GM08714 (cell line): ENCODE results near the gene NKD2.

Experiments
- H3K4me3 ChIP-seq: fragments of 200-500 bp; sonication (Bioruptor generic); 2 replicates; pipeline ENCODE4 v1.5.1; 2014; ENCODE audit warnings: mild to moderate bottlenecking, low read length, inconsistent platforms
- ZNF274 ChIP-seq: IDR thresholded peaks from 2 replicates; pipeline ENCODE4 v1.6.1; 2012; ENCODE audit warnings: mild to moderate bottlenecking, low read depth, low read length

The NKD2 gene

DNA sequence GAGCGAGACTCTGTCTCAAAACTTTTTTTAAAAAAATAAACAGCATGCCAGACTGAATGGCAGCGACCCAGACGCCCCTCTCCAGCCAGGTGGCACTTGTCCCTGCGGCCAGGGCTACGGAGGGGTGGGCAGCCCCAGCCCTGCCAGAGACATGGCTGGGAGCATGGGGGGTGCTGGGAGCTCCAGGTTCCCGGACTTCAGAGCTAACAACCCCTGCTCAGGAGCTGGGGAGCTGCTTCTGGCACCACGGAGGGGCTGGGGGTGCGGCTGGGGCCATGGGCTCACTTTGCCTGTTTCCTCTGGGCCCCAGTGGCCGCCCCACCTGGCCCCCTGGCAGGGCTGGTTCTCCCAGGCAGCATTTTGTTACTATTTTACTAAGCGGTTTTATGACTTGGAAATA is 53.3 kb downstream of the NKD2 start:
- no peak for TF ChIP-seq ZNF274
- H3K4me3 ChIP-seq, result no peak overlapping the region

DNA sequence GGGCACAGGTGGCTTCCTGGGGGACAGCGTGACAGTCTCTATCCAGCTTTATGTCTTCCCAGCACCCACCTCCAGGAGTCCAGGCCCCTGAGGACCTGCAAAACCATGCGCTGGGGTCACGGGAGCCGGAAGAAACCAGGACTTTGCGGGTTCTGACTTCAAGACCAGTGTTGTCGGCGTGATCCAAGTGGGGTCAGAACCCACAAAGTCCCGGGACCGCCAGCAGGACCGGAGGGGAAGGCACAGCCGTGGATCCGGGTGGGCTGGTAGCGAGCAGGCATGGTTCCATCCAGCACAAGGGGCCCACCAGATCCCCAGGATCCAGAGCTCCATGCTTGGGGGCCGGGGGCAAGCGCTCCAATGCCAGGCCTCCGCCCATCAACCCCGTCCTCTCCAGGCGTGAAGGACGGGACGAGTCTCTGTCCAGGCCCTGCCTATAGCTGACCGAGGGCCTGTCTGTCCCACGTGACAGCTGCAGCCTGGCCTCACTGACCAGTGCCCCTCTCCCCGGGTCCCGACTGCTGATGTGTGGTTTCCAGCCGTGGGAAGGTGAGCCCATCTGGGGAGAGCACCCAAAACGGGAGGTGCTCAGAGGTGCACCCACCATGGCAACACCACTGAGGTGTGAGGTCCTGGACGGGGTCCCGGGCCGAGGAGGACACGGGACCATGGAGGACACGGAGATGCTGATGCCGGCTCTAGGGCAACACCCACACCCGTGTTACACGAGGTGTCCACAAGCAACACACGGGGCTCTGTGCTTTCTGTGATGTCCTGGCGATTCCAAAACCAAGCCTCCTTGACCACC is 54.4 kb downstream of the NKD2 start:
- no peak overlapping the region for H3K4me3 ChIP-seq
- TF ChIP-seq ZNF274, result no peak

DNA sequence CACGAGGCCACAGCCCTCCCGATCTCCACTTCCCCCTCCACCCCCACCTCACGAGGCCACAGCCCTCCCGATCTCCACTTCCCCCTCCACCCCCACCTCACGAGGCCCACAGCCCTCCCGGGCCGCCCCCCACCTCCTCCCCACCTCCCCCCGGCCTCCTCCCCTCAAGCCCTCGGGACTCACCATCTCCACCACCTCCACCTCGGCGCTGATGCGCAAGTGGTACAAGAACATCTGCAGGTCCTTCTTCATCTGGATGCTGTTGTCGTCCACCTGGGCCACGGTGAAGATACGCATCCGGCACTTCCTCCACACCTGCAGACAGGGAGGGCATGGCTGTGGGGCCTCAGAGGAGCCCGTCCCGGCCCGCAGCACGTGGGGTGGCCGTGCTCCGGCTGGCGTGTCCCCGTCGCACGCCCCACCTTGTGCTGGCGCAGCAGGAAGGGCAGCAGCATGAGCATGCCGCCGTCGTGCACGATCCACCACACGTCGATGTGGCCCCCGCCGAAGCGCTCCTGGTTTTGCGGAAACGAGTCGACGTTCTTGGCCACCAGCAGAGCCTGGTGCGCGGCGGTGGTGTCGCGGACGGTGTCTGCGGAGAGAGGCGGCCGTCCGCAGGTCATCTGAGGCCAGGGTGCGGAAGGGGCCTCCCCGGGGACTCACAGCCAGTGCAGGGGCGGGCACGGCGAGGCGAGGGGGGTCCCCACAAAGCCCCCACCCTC is 55.2 kb downstream of the NKD2 start:
- no peak for TF ChIP-seq ZNF274
- H3K4me3 ChIP-seq, result no peak overlapping the region

DNA sequence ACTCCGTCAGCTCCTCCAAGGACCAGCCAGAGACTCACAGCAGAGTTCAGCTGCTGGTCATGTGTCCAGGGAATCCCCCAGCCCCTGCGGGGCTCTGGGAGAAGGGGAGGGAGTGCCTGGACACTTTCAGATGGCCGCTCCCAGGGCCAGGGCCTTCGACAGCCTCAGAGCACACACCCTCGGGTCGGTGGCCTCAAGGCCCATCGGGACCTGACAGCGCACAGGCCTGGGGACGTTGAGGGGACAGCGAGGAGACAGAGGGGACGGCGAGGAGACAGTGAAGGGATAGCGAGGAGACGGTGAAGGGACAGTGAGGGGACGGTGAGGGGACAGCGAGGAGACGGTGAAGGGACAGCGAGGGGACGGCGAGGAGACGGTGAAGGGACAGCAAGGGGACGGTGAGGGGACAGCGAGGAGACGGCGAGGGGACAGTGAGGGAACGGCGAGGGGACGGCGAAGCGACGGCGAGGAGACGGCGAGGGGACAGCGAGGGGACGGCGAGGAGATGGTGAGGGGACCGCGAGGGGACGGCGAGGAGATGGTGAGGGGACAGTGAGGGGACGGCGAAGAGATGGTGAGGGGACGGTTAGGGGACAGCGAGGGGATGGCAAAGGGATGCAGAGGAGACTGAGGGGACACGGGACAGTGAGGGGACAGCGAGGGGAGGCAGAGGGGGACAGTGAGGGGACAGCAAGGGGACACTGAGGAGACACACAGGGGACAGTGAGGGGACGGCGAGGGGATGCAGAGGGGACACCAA is 56.0 kb downstream of the NKD2 start:
- H3K4me3 ChIP-seq, result no peak overlapping the region

DNA sequence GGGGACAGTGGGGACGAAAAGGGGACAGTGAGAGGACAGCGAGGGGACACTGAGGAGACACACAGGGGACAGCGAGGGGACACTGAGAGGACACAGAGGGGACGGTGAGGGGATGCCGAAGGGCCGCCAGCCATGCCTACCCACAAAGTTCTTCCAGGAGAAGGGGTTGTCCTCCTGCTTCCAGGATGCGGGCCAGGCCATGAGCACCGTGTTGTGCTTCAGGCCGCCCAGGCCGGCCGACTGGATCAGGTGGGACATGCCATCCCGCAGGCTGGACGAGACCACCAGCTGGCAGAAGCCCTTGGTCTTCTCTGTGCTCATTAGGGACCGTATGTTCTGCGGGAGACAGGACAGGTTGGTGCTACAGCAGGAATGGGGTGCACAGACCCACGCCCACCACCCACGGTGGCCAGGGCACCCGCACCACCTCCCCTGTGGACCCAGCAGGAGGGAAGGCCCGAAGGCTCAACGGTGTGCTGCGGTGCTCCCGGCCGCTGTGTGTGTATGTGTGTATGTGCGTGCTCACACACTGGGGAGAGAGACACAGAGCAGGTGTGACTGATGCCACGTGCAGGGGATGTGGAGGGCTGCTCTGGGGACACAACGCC is 56.6 kb downstream of the NKD2 start:
- no peak overlapping the region for H3K4me3 ChIP-seq
- TF ChIP-seq ZNF274, result no peak

More for the DNA sequence above, 56.0 kb downstream of the NKD2 start:
- no peak for TF ChIP-seq ZNF274

DNA sequence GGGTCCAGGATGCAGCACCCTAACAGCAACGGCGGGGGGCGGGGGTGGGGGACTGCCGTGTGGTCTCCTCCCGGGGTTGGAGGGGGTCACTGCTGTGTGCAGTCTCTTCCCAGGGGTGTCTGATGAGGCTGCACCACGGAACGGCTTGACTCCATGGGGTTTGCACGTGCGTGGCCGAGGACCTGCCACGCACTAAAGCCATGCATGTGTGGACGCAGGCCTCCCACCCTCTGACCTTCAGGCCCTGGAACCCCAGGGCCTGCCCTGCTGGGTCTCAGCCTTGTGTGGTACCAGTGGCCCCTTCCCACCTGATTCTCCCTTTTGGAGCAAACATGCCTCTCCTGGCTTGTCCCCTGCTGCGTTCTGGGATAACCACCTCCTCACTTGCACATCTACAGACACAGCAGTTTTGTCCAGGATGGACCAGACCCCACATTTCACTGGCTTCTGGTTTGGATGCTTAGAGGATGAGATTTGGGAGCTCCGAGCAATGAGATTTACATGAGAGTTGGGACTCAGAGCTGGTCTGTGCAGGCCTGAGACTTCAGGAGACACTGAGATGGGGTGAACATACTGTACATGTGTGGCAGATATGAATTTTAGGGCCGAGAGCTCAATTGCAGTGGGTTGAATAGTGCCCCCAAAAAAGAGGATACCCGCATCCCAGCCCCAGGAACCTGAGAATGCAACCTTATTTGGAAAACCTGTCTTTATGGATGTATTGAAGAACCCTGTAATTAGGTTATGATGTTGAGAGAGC is 57.5 kb downstream of the NKD2 start:
- no peak for TF ChIP-seq ZNF274

DNA sequence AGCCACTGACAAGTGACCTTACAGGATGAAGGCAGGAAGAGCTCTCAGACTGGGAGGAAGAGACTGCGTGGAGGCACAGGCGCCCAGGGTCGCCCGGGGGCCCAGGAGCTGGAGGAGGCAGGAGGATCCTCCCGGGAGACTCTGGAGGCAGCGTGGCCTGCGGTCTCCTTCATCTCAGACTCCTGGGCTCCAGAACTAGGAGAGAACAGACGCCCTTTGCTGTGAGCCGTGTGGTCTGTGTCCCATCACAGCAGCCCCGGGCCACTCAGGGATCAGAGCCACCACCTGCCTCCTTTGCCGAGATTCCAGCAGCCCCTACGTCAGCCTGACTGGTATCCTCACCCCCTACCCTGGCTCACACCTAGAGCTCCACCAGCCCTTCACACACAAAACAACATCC is 58.1 kb downstream of the NKD2 start:
- no peak overlapping the region for H3K4me3 ChIP-seq
- TF ChIP-seq ZNF274, result no peak

More for the DNA sequence above, 57.5 kb downstream of the NKD2 start:
- H3K4me3 ChIP-seq, result no peak overlapping the region

DNA sequence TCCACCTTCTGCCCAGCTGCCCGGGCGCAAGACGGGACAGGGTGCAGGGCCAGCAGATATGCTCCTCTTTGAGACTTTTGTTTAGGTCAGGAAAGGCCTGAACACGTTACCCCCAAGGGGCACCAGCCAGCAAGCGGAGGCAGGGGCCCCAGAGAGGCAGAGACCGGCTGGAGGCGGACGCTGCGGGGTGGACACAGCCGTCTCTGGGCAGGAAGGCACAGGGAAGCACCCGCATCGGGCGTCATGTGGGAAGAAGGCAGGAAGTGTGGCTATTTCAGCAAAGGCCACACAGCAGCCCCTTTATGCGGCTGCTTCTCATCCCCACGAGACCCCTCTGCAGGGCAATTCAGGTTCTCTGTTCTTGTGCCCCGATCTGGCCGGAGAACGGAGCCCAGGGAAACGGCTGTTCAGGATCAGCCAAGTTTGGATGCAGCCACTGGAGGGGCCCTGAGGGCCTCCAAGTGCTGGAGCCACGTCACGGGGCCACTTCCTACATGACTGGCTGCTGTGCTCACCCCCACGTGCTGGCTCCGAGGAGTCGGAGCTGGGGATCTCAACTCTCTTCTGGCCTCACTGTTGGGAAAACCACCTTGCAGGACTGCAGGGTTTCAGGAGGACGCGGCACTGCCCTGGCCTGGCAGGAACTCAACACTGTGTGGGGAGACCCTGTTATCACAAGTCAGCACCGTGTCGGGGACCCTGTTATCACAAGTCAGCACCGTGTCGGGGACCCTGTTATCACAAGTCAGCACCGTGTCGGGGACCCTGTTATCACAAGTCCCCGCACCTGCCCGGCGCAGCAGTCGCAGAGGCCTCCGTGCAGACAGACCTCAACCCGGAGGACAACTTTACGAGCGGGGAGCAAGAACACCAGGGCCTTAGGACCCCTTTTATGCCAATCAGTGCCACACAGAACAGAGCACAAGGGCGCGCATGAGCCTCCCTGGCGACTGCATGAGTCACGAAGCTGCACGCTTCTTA is 58.8 kb downstream of the NKD2 start:
- TF ChIP-seq ZNF274, result no peak

DNA sequence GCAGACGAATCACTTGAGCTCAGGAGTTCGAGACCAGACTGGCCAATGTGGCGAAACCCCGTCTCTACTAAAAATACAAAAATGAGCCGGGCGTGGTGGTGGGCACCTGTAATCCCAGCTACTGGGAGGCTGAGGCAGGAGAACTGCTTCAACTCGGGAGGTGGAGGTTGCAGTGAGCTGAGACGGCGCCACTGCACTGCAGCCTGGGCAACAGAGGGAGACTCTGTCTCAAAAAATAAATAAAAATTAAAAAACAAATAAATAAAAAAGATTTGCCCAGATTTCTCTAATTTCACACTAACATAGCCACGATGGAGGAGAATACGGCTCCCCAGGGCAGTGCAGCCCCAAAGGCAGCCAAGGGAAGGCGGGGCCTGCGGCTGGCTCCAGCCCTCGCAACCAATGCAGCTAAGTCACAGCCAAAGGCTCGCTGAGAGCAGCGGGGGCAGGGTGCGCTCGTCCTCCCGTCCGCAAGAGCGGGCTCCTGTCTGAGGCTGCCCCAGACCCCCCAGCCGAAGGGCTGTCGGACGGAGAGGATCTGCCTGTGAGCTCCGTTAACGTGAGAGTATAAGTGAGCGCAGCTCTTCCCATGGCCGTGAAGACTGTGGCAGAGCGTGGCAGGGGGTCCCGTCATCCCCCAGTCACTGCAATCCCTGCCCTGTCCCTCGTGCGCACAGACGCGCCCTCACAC is 59.7 kb downstream of the NKD2 start:
- H3K4me3 ChIP-seq, result no peak overlapping the region

More for the DNA sequence above, 58.8 kb downstream of the NKD2 start:
- no peak overlapping the region for H3K4me3 ChIP-seq

DNA sequence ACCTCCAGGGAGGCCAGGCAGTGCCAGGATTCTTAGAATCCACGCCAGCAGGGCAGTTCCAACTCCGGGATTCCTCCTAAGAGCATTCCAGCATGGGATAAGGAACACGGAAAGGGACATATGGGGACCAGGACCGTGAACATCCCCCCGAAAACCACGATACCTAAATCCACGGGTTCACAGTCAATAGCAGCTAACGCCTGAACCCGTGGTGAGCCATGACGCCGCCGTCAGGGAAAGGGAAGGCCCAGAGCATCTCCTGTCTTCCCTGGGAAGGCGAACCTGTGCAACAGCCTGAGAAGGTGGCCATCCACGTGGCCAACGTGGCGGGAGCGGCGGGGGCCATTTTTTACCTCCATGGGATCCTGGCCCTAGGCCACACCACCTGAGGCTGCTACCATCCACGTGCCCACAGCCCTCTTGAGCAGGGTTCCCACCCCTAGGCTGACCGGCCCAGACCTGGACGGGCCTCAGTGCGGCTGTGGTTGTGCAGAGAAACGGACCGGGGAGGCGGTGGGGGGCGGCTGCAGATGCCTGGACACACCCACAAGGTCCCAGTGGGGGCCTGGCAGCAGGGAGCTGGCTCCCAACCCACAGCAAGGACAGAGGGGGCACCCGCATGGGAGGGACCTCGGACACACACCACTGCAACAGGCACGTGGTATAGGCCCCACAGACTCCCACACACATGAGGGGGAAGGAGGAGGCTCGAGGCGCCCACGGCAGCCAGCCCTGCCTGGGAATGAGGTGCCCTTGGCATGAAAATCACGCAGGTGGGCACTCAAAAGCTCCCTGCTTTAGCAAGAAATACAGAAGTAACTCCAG is 60.5 kb downstream of the NKD2 start:
- no peak for TF ChIP-seq ZNF274
- no peak overlapping the region for H3K4me3 ChIP-seq

More for the DNA sequence above, 59.7 kb downstream of the NKD2 start:
- TF ChIP-seq ZNF274, result no peak

DNA sequence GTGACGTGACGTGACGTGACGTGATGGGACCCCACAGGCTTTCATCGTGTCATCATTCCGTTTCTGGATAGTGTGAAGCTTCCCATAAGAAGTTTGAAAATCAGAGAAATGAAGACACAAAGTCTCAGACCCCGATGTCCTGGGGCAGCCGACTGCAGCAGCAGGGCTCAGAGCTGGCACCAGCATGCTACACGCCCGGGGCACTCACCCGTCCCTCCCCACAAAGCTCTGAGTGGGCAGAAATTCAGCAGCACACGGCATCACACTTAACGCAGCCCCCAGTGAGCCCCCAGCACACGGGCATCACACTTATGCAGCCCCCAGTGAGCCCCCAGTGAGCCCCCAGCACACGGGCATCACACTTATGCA is 61.1 kb downstream of the NKD2 start:
- no peak overlapping the region for H3K4me3 ChIP-seq
- TF ChIP-seq ZNF274, result no peak
